OCI-LY3 (cell line): ENCODE results near the gene DOCK10.

Experiments
- CTCF ChIP-seq: fragments of 200-600, 300-600 bp; sonication (generic); IDR thresholded peaks from 2 replicates; pipeline ENCODE4 v1.5.1; 2014; ENCODE audit warnings: antibody characterized with exemption, low read length, low read depth
- EZH2phosphoT487 ChIP-seq: fragments of 200-600 bp; shearing (Covaris generic); IDR thresholded peaks from 2 replicates; pipeline ENCODE4 v1.6.1; 2018; ENCODE audit warnings: antibody characterized with exemption, mixed run types, low read depth

GRCh38 chr2:224986477-224986876, 55.8 kb downstream of the DOCK10 start:
- TF ChIP-seq CTCF (no peak), EZH2phosphoT487 (no peak)
